Fibroblast of the aortic adventitia (primary cell): ENCODE data around the gene ISCA2. TPM values are rescaled to one million over a fixed set of nuclear protein-coding genes. Genes with fewer than 3 reads are reported as not detected.

ENCODE experiments used
- DNase-seq: peaks from one replicate; pipeline ENCODE4 v3.0.0-alpha.2; 2010; ENCODE audit warnings: low read depth
- H3K4me3 ChIP-seq: 2 replicates; pipeline ENCODE4 v1.5.1; 2011; ENCODE audit warnings: low read depth, mild to moderate bottlenecking, control low read depth, low read length, moderate library complexity
- total RNA-seq: library from RNA; depleted of rRNA; stranded (reverse); fragments of >200 nt; gene quantifications from 2 replicates; pipeline ENCODE4 v1.2.3, GENCODE V29; 2012; ENCODE audit warnings: low replicate concordance
- TF ChIP-seq, protein P1 (sequence below): IDR thresholded peaks from 2 replicates; pipeline ENCODE4 v1.5.1; 2011; ENCODE audit warnings: mild to moderate bottlenecking, low read length, control low read depth, inconsistent platforms; ENCODE audit not compliant: insufficient read depth

ISCA2 gene
- total RNA-seq, 1 donor: 12.9 TPM

DNA sequence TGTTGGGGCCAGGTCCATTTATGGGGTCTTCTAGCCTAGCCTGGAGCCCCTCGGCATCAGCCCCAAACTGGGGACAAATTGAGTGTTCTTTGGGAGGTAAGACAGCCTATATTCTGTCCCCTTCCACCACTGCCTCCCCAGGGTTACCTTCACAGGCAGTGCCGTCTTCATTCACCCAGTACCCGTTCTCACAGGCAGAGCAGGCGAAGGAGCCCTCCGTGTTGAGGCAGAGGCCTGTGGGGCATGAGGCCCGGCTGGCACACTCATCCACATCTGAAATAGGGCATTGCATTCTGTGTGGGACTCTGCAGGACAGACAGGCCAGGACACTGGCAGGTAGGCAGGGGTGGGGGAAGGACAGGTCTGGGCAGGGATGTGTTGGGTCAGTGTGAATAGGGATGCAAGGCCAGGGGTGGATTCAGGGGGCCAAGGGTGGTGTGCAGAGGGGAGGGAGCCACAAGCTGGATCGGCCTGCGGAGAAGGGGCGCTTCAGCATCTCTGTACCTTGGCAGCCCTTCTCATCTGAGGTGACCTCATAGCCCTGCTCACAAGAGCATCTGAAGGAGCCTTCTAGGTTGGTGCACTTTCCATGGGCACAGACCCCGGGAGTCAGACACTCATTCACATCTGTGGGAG is 16.1 kb downstream of the ISCA2 start:
- H3K4me3 ChIP-seq: no peak overlapping the region
- no peak for DNase-seq
- TF ChIP-seq, protein P1, sequence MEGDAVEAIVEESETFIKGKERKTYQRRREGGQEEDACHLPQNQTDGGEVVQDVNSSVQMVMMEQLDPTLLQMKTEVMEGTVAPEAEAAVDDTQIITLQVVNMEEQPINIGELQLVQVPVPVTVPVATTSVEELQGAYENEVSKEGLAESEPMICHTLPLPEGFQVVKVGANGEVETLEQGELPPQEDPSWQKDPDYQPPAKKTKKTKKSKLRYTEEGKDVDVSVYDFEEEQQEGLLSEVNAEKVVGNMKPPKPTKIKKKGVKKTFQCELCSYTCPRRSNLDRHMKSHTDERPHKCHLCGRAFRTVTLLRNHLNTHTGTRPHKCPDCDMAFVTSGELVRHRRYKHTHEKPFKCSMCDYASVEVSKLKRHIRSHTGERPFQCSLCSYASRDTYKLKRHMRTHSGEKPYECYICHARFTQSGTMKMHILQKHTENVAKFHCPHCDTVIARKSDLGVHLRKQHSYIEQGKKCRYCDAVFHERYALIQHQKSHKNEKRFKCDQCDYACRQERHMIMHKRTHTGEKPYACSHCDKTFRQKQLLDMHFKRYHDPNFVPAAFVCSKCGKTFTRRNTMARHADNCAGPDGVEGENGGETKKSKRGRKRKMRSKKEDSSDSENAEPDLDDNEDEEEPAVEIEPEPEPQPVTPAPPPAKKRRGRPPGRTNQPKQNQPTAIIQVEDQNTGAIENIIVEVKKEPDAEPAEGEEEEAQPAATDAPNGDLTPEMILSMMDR: no peak

DNA sequence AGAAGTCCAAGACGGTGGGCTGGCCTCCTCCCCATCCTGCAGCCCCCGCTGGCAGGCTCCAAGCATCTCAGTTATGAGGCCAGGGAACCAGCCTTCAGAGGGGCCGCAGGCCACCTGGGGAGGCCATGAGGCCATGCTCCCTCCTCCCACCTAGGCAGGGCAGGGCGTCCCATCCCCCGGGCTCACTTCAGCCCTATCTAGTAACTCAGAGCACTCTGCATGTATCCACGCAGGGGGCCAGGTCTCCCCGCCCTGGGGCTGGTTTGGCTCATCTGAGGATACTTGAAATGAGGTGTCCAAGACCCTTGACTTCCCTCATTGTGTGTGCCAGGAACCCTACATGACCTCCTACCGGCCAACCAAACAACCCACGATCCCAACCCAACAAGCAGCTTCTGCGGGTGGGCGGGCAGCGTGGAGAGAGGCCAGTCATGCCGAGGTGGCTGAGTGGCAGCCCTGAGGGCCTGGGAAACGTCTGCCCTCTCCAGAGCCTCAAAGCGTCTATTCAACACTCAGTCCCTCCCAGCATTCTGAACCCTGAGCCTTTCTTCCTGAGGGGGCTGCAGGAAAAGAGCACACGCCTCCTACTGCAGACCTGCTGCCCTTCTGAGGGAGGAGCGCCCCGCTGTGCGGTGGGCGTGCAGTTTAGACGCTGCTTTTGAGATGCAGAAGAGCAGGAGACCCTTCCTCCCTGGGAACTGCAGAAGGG is 16.8 kb downstream of the ISCA2 start:
- DNase-seq: no peak
- no peak overlapping the region for H3K4me3 ChIP-seq
- TF ChIP-seq, protein P1: no peak

DNA sequence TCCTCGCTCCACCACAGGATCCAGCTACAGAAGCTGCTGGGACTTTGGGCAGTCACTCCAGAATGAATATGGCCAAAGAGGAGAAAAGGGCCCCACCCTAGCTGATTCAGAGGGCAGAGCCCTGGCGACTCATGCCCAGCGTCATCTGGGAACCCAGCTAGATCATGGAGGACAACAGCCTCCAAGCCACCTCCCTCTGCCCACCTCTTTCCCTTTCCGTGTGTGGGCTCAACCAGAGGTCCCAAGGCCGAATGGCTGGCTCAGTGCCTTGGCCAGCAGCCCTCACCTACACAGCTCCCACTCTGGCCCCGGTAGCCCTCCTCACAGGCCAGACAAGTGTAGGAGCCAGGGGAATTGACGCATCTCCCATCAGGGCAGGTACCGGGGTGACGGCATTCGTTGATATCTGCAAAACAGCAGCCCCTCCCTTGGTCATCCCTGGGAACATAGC is 17.4 kb downstream of the ISCA2 start:
- peak; percentile 64 for DNase-seq
- H3K4me3 ChIP-seq: no peak overlapping the region
- TF ChIP-seq, protein P1: no peak

DNA sequence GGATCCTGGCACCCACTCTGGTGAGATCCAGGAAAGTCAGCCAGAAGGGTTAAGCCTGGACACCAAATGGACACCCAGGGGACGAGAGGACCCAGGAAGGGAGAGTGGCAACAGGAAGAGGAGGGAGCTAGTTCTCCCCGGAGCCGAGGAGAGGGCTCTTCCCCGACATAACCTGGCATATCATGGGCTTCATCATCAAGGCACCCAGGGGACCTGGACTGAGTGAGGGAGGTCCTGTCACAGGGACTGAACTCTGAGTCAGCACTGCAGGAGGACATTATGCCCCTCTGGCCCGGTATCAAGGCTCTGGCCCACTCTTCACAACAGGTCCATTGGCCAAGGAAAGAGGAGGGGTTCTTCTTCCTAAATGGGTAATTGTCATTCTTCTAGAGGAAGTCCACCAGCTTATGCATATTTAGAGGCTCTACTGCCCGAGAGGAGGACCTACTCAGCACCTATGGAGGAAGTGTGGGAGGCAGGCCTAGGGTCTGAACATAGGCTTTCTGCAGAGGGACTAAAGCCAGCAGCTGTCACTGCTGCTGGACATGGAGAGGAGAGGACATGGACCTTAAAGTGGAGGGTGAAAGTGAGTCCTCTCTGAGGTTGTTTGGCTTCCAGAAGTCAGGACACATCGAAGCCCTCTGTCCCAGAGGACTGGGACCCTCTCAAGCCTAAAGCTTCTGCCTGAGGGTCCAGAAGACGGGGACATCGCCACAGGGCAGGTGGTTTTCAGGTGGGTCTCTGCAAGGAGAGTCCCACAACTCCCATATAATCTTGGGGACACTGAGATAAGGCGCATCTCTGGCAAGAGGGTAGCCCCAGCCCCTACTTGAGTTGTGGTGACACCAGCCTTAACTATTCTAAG is 18.6 kb downstream of the ISCA2 start:
- TF ChIP-seq, protein P1: no peak
- DNase-seq: no peak
- H3K4me3 ChIP-seq: no peak overlapping the region

DNA sequence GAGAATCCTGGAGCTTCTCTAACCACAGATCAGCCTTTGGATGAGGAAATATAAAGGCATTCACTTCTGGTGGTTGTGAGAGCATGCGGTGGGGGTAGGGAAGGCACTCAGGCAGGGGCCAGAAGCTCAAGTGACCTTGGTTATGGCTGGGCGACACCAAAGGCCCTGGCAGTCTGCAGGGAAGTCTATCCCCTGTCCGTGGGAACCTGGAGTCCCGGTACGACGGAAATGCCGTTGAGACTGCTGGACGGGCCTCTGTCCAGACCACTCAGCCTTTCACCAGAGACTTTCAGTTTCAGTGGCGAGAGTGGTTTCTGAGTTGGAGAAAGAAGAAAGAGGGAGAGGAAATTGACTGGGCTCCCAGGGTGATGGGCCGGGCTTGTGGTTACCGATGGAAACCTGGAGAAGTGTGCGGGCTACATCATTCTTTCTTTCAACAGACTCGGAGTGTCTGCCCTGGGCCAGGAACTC is 20.9 kb downstream of the ISCA2 start:
- TF ChIP-seq, protein P1: no peak
- H3K4me3 ChIP-seq: no peak overlapping the region
- peak; percentile 68 for DNase-seq

DNA sequence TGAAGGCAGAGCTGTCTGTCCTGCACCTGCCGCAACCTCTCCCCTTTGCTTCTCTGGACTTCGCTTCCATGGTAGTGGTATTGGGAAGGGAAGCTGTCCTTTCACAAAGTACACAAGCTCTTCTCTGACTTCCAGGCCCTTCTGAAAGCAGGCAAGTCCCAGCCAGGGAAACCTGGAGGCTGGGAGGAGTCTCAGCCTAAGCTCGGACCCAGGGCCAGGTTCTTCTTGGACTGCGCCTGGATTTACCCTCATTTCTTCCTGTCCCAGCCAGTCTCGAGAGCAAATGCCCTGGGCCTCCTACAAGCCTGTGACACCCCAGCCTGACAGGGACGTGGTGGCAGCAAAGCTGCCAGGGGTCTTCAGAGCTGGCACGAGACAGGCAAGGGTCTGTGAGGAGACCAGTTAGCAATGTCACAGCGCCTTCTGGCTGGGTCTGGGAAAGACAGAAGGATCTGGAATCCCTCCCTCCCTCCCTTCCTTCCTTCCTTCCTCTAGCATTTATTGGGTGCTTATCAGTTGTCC is 22.4 kb downstream of the ISCA2 start:
- TF ChIP-seq, protein P1: no peak
- DNase-seq: no peak
- no peak overlapping the region for H3K4me3 ChIP-seq
